ENCODE measurements around the gene ATP6V0A4. TPM values are rescaled to one million over a fixed set of nuclear protein-coding genes. Genes with fewer than 3 reads are reported as not detected.

ATP6V0A4 gene
- total RNA-seq, 1 experiment from 2014 or later: 9.1 TPM

- Histone ChIP-seq H3F3A (ENCODE audit: insufficient read depth, low read depth) (peaks cover 12% of the 10 kb centered on the region; the same call in 1 of the 2 replicates), H3K4me2 (no peak overlapping the region), H3K9me3 (ENCODE audit: insufficient read depth, low read depth) (peaks cover 5% of the 10 kb centered on the region), H3K79me2 (ENCODE audit: low read depth) (no peaks in the 10 kb centered on the region), H3K27me3 (ENCODE audit: insufficient read depth, low read depth) (no peaks in the 10 kb centered on the region), H3K27ac (no peak overlapping the region), H3K9me2 (ENCODE audit: insufficient read depth) (no peaks in the 10 kb centered on the region), H2AFZ (no peak overlapping the region), H3K36me3 (ENCODE audit: low read depth) (no peaks in the 10 kb centered on the region), H3K4me3 (no peak overlapping the region), H4K20me1 (ENCODE audit: insufficient read depth) (no peaks in the 10 kb centered on the region), H3K4me1 (replicated peaks; ENCODE audit: insufficient read depth) (peaks cover 29% of the 10 kb centered on the region)
- POLR2A ChIA-PET (ENCODE audit: unreplicated experiment): no interaction called here
- DNase-seq: no peak
- TF ChIP-seq EZH2 (IDR thresholded peaks at IDR 0.05; ENCODE audit: low read depth): no peak
- TF ChIP-seq, protein P1, sequence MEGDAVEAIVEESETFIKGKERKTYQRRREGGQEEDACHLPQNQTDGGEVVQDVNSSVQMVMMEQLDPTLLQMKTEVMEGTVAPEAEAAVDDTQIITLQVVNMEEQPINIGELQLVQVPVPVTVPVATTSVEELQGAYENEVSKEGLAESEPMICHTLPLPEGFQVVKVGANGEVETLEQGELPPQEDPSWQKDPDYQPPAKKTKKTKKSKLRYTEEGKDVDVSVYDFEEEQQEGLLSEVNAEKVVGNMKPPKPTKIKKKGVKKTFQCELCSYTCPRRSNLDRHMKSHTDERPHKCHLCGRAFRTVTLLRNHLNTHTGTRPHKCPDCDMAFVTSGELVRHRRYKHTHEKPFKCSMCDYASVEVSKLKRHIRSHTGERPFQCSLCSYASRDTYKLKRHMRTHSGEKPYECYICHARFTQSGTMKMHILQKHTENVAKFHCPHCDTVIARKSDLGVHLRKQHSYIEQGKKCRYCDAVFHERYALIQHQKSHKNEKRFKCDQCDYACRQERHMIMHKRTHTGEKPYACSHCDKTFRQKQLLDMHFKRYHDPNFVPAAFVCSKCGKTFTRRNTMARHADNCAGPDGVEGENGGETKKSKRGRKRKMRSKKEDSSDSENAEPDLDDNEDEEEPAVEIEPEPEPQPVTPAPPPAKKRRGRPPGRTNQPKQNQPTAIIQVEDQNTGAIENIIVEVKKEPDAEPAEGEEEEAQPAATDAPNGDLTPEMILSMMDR (conservative IDR thresholded peaks at IDR 0.05): no peak
- intact Hi-C loops (cut with micrococcal nuclease; ENCODE audit: unreplicated experiment): loop anchor here (5.0 to 10.0 kb wide), 2 partner anchors 197 to 206 kb away; partner anchors contain the start of gene TRIM24
- CTCF ChIA-PET: no interaction called here
- no TSS peak for BruUV-seq (replicated peaks)
Observed at GRCh38 chr7:138668229-138668596, 129.8 kb downstream of the ATP6V0A4 start.

DNA sequence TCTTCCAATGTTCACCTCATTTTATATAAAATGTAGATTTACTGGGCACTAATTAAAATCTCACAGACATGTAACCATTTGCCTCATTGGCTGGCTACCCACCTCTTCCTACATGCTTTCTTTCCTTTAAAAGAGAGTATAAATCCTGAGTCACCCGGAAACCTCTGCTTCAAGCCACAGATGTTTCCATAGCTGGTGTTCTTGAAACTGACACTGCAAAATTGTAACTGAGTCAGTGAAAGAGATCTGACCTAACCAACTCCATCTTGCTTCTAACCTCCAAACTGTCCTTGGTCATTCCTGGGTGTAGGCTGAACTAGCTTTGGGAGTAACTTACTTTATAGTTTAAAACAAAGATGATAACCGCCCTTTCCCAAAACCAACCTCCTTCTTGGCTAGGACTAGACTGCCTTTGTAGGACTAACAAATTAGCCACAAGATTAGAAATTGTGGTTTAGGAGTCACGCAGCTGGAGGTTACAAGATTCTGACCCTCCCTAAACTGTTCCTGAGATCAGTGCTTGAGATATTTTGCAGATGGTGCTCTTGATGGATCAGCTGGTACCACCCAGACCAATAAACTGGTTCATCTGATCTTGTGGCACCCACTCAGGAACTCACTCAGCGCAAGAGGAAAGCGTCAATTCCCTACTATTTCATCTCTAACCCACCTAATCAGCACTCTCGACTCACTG lies 130.3 kb downstream of the ATP6V0A4 start:
- H3K9me2 ChIP-seq (ENCODE audit: insufficient read depth): no peaks in the 10 kb centered on the region
- H3K27me3 ChIP-seq (ENCODE audit: insufficient read depth, low read depth): no peaks in the 10 kb centered on the region
- H2AFZ ChIP-seq: no peak overlapping the region
- BruUV-seq (replicated peaks): no TSS peak
- no peaks in the 10 kb centered on the region for H3K36me3 ChIP-seq (ENCODE audit: low read depth)
- ChIA-PET CTCF (no interaction called here), POLR2A (ENCODE audit: unreplicated experiment) (no interaction called here)
- intact Hi-C loops (cut with micrococcal nuclease; ENCODE audit: unreplicated experiment): loop anchor here (5.0 to 10.0 kb wide), 2 partner anchors 197 to 205 kb away; partner anchors contain the start of gene TRIM24
- H3K4me2 ChIP-seq: no peak overlapping the region
- H3K27ac ChIP-seq: no peak overlapping the region
- TF ChIP-seq, protein P1 (conservative IDR thresholded peaks at IDR 0.05): no peak
- TF ChIP-seq EZH2 (IDR thresholded peaks at IDR 0.05; ENCODE audit: low read depth): no peak
- H3K9me3 ChIP-seq (ENCODE audit: insufficient read depth, low read depth): peaks cover 5% of the 10 kb centered on the region
- no peak overlapping the region for H3K4me3 ChIP-seq
- DNase-seq: no peak
- no peaks in the 10 kb centered on the region for H3K79me2 ChIP-seq (ENCODE audit: low read depth)
- peaks cover 17% of the 10 kb centered on the region; the same call in 1 of the 2 replicates for H3F3A ChIP-seq (ENCODE audit: insufficient read depth, low read depth)
- peaks cover 34% of the 10 kb centered on the region for H3K4me1 ChIP-seq (replicated peaks; ENCODE audit: insufficient read depth)
- no peaks in the 10 kb centered on the region for H4K20me1 ChIP-seq (ENCODE audit: insufficient read depth)

DNA sequence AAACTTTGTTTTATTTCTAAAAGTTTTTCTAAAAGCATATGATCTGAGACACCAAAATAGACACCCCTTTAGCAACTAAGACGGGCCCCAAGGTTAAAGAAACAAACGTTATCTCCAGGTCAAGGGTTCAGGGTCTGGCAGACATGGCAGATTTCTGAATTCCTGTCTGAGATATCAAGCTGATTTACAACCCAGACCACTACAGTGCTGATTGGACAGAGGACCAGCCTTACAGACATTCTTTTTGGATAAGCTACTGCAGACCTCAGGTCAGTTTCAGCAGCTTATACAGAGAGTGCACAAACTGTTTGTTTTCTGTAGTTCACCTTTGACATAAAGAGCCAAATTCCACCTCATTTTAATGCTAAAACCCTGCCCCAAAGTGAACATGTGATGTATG lies 131.6 kb downstream of the ATP6V0A4 start:
- Histone ChIP-seq H3K79me2 (ENCODE audit: low read depth) (no peaks in the 10 kb centered on the region), H3K9me2 (ENCODE audit: insufficient read depth) (no peaks in the 10 kb centered on the region), H3K27me3 (ENCODE audit: insufficient read depth, low read depth) (no peaks in the 10 kb centered on the region), H4K20me1 (ENCODE audit: insufficient read depth) (no peaks in the 10 kb centered on the region), H3K9me3 (ENCODE audit: insufficient read depth, low read depth) (peaks cover 5% of the 10 kb centered on the region), H3K27ac (no peak overlapping the region), H3F3A (ENCODE audit: insufficient read depth, low read depth) (peaks cover 18% of the 10 kb centered on the region; the same call in 1 of the 2 replicates), H3K36me3 (ENCODE audit: low read depth) (no peaks in the 10 kb centered on the region), H3K4me3 (no peak overlapping the region), H3K4me2 (no peak overlapping the region), H2AFZ (no peak overlapping the region), H3K4me1 (replicated peaks; ENCODE audit: insufficient read depth) (peaks cover 42% of the 10 kb centered on the region)
- ChIA-PET POLR2A (ENCODE audit: unreplicated experiment) (interaction anchor here (0.6 kb wide), 1 partner anchor 577 kb away, joined by 3 read pairs; no protein-coding TSS in a partner anchor), CTCF (no interaction called here)
- no TSS peak for BruUV-seq (replicated peaks)
- intact Hi-C loops (cut with micrococcal nuclease; ENCODE audit: unreplicated experiment): loop anchor here (5.0 to 10.0 kb wide), 2 partner anchors 198 to 204 kb away; partner anchors contain the start of gene TRIM24
- no peak for TF ChIP-seq EZH2 (IDR thresholded peaks at IDR 0.05; ENCODE audit: low read depth)
- TF ChIP-seq, protein P1 (conservative IDR thresholded peaks at IDR 0.05): no peak
- DNase-seq: no peak
